ENCODE data around the gene UFM1.

UFM1 gene

DNA sequence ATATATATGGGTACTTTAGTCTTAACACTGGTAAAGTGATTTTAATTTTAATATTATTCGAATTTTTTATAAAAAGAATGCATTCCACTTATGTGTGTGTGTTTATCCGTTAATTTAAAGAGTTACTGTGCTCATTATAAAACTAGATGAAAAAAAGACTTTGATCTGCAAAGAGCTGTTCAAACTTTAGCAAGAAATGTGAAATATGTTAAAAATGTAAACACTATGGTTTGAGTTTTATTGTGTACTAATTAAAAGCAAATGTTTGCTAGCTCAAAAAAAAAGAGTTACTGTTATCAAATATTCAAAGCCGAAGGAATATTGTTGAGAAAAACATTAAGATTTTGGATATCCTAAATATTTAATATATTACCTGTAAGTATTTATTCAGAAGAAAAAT is 34.5 kb downstream of the UFM1 start:
- TF ChIP-seq, protein P1, sequence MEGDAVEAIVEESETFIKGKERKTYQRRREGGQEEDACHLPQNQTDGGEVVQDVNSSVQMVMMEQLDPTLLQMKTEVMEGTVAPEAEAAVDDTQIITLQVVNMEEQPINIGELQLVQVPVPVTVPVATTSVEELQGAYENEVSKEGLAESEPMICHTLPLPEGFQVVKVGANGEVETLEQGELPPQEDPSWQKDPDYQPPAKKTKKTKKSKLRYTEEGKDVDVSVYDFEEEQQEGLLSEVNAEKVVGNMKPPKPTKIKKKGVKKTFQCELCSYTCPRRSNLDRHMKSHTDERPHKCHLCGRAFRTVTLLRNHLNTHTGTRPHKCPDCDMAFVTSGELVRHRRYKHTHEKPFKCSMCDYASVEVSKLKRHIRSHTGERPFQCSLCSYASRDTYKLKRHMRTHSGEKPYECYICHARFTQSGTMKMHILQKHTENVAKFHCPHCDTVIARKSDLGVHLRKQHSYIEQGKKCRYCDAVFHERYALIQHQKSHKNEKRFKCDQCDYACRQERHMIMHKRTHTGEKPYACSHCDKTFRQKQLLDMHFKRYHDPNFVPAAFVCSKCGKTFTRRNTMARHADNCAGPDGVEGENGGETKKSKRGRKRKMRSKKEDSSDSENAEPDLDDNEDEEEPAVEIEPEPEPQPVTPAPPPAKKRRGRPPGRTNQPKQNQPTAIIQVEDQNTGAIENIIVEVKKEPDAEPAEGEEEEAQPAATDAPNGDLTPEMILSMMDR (IDR thresholded peaks at IDR 0.05; ENCODE audit: unreplicated experiment in 3 of 3): no peak
- H3K27ac Mint-ChIP-seq: no peak overlapping the region
- H3K36me3 Mint-ChIP-seq (ENCODE audit: low read depth): no peaks in the 10 kb centered on the region
- H3K4me1 Mint-ChIP-seq: peaks cover 11% of the 10 kb centered on the region
- no peak overlapping the region for H3K4me3 Mint-ChIP-seq
- H3K27me3 Mint-ChIP-seq (ENCODE audit: low read depth): no peaks in the 10 kb centered on the region
- H3K9me3 Mint-ChIP-seq: no peaks in the 10 kb centered on the region

DNA sequence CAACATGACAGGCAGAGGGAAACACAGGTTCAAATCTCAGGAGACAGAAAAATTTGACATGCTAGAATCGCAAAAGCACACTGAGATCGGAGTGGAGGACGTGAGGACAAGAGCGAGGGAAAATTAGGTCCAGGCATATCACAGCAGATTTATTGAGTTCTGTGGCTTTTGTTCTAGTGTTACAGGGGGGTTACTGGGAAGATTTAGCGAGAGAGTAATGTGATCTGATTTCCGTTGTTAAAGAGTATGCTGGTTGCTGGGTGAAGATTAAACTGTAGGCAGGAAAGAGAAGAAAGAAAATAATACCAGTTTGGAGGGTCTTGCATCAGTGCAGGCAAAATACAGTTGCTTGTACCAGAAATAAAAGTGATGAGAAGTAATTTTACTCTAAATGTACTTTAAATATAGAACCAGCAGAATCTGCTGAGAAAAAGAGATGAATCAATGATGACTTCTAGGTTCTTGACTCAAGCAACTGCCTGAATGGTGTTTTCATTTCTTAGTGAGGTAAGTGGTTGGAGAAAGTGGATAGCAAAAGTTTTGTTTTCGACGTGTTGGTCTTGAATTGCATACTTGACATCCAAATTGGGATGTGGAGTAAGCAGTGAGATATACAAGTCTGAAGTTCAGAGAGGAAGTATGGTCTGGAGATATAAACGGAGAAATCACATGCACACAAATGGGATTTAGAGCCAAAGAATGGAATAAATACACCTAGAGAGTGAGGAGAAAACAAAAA is 35.7 kb downstream of the UFM1 start:
- Mint-ChIP-seq H3K27me3 (ENCODE audit: low read depth) (no peaks in the 10 kb centered on the region), H3K36me3 (ENCODE audit: low read depth) (no peaks in the 10 kb centered on the region), H3K27ac (no peak overlapping the region), H3K4me3 (no peak overlapping the region), H3K9me3 (no peaks in the 10 kb centered on the region), H3K4me1 (peaks cover 11% of the 10 kb centered on the region)
- TF ChIP-seq, protein P1 (IDR thresholded peaks at IDR 0.05; ENCODE audit: unreplicated experiment in 3 of 3): no peak

DNA sequence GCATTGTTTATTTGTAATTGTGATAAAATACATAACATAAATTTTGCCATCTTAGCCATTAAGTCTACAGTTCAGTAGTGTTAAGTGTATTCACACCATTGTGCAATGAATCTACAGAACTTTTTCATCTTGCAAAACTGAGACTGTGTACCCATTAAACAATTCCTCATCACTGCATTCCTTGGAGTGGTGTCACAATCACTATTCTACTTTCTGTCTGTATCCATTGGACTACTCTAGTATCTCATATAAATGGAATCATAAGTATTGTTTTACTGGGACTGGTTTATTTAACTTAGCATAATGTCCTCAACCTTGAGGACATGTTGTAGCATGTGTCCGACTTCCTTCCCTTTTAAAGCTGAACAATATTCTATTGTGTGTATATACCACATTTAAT is 36.8 kb downstream of the UFM1 start:
- Mint-ChIP-seq H3K27me3 (ENCODE audit: low read depth) (no peaks in the 10 kb centered on the region), H3K4me3 (no peak overlapping the region), H3K4me1 (peaks cover 6% of the 10 kb centered on the region), H3K9me3 (peaks cover 5% of the 10 kb centered on the region), H3K36me3 (ENCODE audit: low read depth) (no peaks in the 10 kb centered on the region), H3K27ac (peak overlapping the region in 1 of 3 experiments; percentile 64)
- TF ChIP-seq, protein P1 (IDR thresholded peaks at IDR 0.05; ENCODE audit: unreplicated experiment in 3 of 3): no peak

DNA sequence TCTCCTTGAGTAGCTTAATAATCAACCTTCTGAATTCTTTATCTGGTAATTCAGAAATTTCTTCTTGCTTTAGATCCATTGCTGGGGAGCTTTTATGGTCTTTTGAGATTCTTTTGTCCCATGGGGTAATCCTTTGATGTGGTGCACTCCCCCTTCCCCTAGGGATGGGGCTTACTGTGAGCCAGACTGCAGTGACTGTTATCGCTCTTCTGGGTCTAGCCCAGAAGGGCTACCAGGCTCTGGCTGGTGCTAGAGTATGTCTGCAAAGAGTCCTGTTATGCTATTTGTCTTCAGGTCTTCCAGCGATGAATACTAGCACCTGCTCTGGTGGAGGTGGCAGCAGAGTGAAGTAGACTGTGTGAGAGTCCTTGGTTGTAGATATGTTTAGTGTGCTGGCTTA is 41.7 kb downstream of the UFM1 start:
- no peaks in the 10 kb centered on the region for H3K27me3 Mint-ChIP-seq (ENCODE audit: low read depth)
- TF ChIP-seq, protein P1 (IDR thresholded peaks at IDR 0.05; ENCODE audit: unreplicated experiment in 3 of 3): no peak
- peaks cover 22% of the 10 kb centered on the region for H3K4me1 Mint-ChIP-seq
- no peak overlapping the region for H3K4me3 Mint-ChIP-seq
- peaks cover 5% of the 10 kb centered on the region for H3K9me3 Mint-ChIP-seq
- H3K36me3 Mint-ChIP-seq (ENCODE audit: low read depth): no peaks in the 10 kb centered on the region
- no peak overlapping the region for H3K27ac Mint-ChIP-seq

DNA sequence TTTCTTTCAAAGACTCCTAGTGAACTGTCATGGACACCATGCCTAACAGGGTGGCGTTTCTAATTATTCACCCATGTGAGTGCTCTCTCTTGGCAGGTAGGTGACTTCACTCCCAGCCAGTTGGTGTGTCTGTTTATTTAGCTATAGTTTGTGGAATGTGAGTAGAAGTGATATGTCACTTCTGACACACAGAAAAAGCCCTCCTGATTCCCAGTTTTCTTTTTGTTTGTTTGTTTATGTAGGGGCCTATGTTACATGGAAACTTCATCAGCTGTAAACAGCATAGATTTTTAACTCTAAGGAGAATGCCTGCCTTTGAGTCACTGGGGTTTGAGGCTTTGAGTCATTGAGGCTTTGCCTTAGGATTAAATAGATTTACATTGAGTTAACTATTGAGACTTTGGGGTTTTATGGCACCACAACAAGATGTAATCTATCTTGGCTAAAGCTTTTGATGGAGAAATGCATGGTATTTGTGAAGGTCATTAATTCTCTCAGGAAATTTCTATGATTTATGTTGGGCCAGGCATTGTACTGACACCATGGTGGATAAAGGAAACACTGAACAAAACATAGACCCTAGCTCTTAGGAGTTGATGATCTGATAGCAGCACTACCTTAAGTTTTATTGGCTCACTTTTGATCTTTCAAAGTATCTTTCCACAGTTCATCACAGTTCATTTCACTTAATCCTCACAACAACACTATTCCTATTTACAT is 45.3 kb downstream of the UFM1 start:
- Mint-ChIP-seq H3K4me3 (no peak overlapping the region), H3K4me1 (peaks cover 35% of the 10 kb centered on the region)
- TF ChIP-seq, protein P1 (IDR thresholded peaks at IDR 0.05; ENCODE audit: unreplicated experiment in 3 of 3): no peak

DNA sequence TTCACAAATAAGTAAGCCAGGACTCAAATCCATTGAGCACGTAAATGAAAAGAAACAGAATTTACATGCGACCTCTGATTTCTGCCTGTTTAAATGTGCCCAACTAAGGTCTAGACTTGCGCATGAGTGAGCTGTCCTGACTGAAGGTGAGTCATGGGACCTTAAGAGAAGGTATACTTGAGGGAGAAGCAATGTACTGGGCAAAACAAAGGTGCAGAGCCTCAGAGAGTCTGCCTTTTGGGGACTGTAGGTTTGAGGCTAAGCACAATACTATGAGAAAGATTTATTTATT is 45.8 kb downstream of the UFM1 start:
- Mint-ChIP-seq H3K36me3 (ENCODE audit: low read depth) (no peaks in the 10 kb centered on the region), H3K4me3 (no peak overlapping the region), H3K9me3 (peaks cover 5% of the 10 kb centered on the region), H3K27ac (peak overlapping the region; percentile 63 to 89 (median 72)), H3K4me1 (peaks cover 40% of the 10 kb centered on the region), H3K27me3 (ENCODE audit: low read depth) (no peaks in the 10 kb centered on the region)
- TF ChIP-seq, protein P1 (IDR thresholded peaks at IDR 0.05; ENCODE audit: unreplicated experiment in 3 of 3): no peak

More for the DNA sequence above, 45.3 kb downstream of the UFM1 start:
- peak overlapping the region; percentile 63 to 89 (median 72) for H3K27ac Mint-ChIP-seq
- H3K9me3 Mint-ChIP-seq: peaks cover 5% of the 10 kb centered on the region
- H3K27me3 Mint-ChIP-seq (ENCODE audit: low read depth): no peaks in the 10 kb centered on the region
- no peaks in the 10 kb centered on the region for H3K36me3 Mint-ChIP-seq (ENCODE audit: low read depth)
